Breast epithelium (tissue), 3 donors: ENCODE measurements around the gene RBM26.

Experiments
- POLR2A ChIP-seq: fragments of 450-650 bp; IDR thresholded peaks from one replicate; pipeline ENCODE4 v1.6.1; 2016; ENCODE audit warnings: antibody characterized with exemption, mild to moderate bottlenecking, moderate library complexity
- POLR2AphosphoS5 ChIP-seq, 3 donors: sonication (generic); formaldehyde crosslinking; IDR thresholded peaks; one replicate each; pipeline ENCODE4 v1.6.1; 2017; ENCODE audit warnings: antibody characterized with exemption in 3 of 3

- TF ChIP-seq POLR2AphosphoS5 (IDR thresholded peaks at IDR 0.05), result no peak
- no peak for TF ChIP-seq POLR2A
These were observed 98.2 kb downstream of the RBM26 start for GRCh38 chr13:79307866-79308298.
